GM10266 (cell line): ENCODE measurements around the gene CDKAL1.
"Not testable (repeated sequence)": the region's sequence is repeated elsewhere in the genome, so short reads cannot be mapped to it uniquely, and the experiment has no call there.

Experiments
- DNase-seq: peaks from one replicate; pipeline ENCODE4 v3.0.0; 2012; ENCODE audit errors: extremely low spot score
- CTCF ChIP-seq: IDR thresholded peaks from 2 replicates; pipeline ENCODE4 v1.5.1; 2012; ENCODE audit warnings: mild to moderate bottlenecking, low read depth; ENCODE audit not compliant: control insufficient read depth, insufficient read depth; ENCODE audit errors: missing control alignments

Gene CDKAL1

GRCh38 chr6:20922743-20923142 lies 388.5 kb downstream of the CDKAL1 start:
- no peak for DNase-seq
- TF ChIP-seq CTCF = no peak

- not testable (repeated sequence) for DNase-seq
Observed at GRCh38 chr6:20924094-20924493, 389.8 kb downstream of the CDKAL1 start.

GRCh38 chr6:20924911-20925543 lies 390.8 kb downstream of the CDKAL1 start:
- DNase-seq = no peak
- TF ChIP-seq CTCF = no peak

GRCh38 chr6:20927130-20927860 lies 393.0 kb downstream of the CDKAL1 start:
- no peak for DNase-seq
- TF ChIP-seq CTCF = no peak

GRCh38 chr6:20929283-20929682 lies 395.0 kb downstream of the CDKAL1 start:
- no peak for TF ChIP-seq CTCF
- no peak for DNase-seq

GRCh38 chr6:20931093-20931492 lies 396.8 kb downstream of the CDKAL1 start:
- TF ChIP-seq CTCF = no peak
- DNase-seq = no peak

GRCh38 chr6:20931772-20932171 lies 397.5 kb downstream of the CDKAL1 start:
- DNase-seq = no peak
- TF ChIP-seq CTCF = no peak
